Measurements from ENCODE around the gene TMEM60.
A peak's percentile ranks its signal among the peaks of the same experiment; 100 is the strongest.

TMEM60 gene

DNA sequence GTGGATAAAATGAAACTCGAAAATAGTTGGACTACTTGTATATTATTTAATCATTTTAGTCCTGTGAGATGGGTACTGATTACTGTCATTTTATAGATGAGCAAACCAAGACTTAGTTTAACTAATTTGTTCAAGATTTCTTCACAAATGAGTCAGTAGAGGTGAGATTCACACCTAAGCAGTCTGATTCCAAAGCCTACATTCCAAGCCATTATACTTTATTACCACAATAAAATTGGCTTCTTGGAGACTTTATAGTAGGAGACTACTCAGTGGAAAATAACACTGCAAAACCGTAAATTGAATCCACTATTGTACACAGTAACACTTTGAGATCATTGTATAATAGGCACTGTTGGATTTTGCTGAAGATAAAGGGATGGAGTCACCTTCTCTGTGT, 2.5 kb upstream of the TMEM60 start:
- no peak overlapping the region for H3K4me3 ChIP-seq (ENCODE audit: low read depth, low read length)
- in situ Hi-C loops (cut with HindIII; ENCODE audit: low sequenced_read_pairs): no loop called here
- no peak for DNase-seq (ENCODE audit: low read depth, low spot score)
- TF ChIP-seq, protein P1, sequence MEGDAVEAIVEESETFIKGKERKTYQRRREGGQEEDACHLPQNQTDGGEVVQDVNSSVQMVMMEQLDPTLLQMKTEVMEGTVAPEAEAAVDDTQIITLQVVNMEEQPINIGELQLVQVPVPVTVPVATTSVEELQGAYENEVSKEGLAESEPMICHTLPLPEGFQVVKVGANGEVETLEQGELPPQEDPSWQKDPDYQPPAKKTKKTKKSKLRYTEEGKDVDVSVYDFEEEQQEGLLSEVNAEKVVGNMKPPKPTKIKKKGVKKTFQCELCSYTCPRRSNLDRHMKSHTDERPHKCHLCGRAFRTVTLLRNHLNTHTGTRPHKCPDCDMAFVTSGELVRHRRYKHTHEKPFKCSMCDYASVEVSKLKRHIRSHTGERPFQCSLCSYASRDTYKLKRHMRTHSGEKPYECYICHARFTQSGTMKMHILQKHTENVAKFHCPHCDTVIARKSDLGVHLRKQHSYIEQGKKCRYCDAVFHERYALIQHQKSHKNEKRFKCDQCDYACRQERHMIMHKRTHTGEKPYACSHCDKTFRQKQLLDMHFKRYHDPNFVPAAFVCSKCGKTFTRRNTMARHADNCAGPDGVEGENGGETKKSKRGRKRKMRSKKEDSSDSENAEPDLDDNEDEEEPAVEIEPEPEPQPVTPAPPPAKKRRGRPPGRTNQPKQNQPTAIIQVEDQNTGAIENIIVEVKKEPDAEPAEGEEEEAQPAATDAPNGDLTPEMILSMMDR (IDR thresholded peaks at IDR 0.05; ENCODE audit: low read depth, low read length): no peak

DNA sequence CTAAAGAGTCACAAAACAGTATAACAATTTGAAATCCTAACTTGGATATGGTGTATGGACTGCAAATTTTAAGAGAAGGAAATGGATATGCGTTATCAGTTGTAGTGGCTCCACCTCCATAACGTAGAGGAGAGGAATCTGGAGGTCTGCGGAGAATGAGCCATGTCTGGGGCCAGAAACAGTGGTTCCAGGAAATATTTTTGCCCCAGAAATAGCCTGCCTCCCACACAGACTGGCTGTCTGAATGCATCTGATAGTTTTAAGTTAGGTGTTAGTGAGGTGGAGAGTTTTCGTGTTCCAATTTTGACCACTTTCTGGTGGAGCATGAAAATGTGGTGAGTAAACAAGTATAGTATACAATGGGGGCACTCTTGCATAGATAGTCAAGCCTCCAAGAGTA, 1.9 kb upstream of the TMEM60 start:
- DNase-seq (ENCODE audit: low read depth, low spot score): no peak
- H3K4me3 ChIP-seq (ENCODE audit: low read depth, low read length): no peak overlapping the region
- TF ChIP-seq, protein P1 (IDR thresholded peaks at IDR 0.05; ENCODE audit: low read depth, low read length): no peak
- in situ Hi-C loops (cut with HindIII; ENCODE audit: low sequenced_read_pairs): no loop called here

DNA sequence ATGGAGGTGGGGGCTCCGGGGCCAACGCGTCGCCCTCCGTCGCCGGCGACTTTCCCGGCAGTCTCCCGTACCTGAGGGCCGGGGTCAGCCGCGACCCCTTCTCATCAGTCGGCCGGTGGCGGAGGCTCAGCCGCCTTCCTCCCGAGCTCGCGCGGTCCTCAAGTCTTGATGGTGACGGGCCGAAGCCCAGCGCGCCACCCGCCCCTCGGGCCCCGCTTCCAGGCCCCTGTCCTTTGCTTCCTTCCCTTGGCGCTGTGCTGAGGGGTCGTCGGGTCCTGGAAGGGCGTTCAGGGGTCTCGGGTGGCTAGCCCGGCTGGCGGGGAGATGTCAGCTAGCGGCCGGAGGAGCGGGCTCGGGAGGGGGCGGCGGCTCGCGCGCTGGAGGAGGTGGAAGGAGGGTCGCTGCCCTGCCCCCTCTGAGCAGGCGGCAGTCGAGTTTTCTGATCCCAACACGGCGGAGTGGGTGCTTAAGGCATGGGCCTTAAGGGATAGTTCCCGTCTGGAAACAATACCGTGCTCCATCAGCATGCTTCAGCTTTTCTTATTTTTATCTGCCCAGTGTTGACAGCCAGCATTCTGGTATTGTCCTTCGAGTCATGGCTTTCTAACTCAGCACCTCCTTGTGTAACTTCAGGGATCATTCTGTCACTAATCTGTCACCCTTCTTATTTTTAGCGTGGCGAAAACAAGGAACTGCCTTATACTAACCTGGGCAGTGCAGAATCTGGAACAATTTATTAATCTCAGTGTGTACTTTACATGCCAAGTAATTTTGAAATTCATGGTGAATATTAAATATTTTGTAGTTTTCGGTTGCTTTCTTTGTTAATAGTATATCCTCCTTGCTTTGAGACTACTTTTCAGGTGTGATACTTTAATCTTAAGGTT, 1.1 kb upstream of the TMEM60 start:
- peak overlapping the region; percentile 76 for H3K4me3 ChIP-seq (ENCODE audit: low read depth, low read length)
- TF ChIP-seq, protein P1 (IDR thresholded peaks at IDR 0.05; ENCODE audit: low read depth, low read length): no peak
- peak; percentile 29 for DNase-seq (ENCODE audit: low read depth, low spot score)
- in situ Hi-C loops (cut with HindIII; ENCODE audit: low sequenced_read_pairs): no loop called here

DNA sequence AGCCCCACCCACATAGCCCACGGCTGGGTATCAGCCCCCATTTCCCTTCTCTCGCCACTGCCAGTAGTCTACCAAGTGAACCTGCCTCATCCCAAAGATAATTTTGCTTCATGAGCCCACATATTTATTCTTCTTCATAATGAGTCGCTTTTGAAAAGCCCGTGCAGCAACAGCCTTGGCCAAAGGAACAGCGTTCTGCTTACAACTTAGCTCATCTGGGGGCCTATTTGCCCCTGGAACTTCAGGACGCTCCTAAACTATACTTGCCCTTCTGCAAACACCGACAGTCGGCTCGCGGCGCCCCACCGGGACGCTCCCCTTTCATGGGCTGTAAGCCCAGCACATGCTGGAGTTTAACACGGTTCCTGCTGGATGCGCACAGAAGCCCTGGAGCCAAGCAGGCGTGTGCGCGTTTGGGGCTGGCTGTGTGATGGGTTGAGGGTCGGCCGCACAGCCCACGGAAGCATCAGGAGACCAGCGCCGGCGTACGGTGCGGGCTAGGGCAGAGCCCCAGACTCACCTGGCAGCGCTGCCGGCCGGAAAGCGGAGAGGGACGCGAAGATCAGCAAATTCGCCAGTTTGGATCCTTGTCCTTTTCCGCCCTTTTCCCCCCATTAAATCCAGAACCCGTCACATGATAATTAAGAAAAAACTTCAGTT, 370 bp downstream of the TMEM60 start:
- DNase-seq (ENCODE audit: low read depth, low spot score): no peak
- H3K4me3 ChIP-seq (ENCODE audit: low read depth, low read length): peak overlapping the region; percentile 76
- TF ChIP-seq, protein P1 (IDR thresholded peaks at IDR 0.05; ENCODE audit: low read depth, low read length): no peak
- in situ Hi-C loops (cut with HindIII; ENCODE audit: low sequenced_read_pairs): no loop called here

DNA sequence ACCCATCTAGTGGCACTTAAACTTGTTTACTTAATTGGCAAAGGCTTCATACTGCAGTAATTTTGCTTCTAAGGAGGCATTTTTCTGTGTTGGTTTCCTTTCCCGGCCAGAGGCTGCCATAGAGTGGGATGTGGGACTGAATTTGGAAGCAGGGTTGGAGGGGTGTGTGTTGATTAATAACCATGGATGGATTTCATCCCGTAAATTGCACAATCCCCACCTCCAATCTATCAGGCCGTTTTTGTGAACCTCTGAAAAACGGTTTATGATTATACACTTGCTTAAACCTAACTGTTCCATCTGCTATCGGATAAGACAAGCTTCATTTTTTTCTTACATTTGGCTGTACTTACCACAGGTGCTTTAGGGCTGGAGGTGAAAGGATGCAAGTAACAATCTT, 1.3 kb downstream of the TMEM60 start:
- in situ Hi-C loops (cut with HindIII; ENCODE audit: low sequenced_read_pairs): no loop called here
- TF ChIP-seq, protein P1 (IDR thresholded peaks at IDR 0.05; ENCODE audit: low read depth, low read length): no peak
- no peak for DNase-seq (ENCODE audit: low read depth, low spot score)
- peak overlapping the region; percentile 76 for H3K4me3 ChIP-seq (ENCODE audit: low read depth, low read length)

DNA sequence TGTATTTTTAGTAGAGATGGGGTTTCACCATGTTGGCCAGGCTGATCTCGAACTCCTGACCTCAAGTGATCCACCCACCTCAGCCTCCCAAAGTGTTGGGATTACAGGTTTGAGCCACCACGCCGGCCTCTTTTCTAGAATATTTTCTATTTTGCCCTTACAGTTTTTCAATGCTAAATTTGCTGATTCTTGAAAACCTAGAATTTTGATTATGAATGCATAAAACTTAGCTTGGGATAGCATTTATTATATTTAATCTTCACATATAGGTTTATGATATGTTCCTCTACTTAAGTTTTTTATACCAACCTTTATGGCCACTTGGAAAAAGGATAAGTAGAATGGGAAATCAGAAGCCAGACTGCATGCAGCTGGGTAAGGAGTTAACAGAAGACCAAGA, 2.1 kb downstream of the TMEM60 start:
- in situ Hi-C loops (cut with HindIII; ENCODE audit: low sequenced_read_pairs): no loop called here
- TF ChIP-seq, protein P1 (IDR thresholded peaks at IDR 0.05; ENCODE audit: low read depth, low read length): no peak
- no peak for DNase-seq (ENCODE audit: low read depth, low spot score)
- H3K4me3 ChIP-seq (ENCODE audit: low read depth, low read length): no peak overlapping the region

Data from astrocyte of the spinal cord (primary cell).